GM12878 (cell line): ENCODE measurements around the gene USP5. TPM values are rescaled to one million over a fixed set of nuclear protein-coding genes. Genes with fewer than 3 reads are reported as not detected.

Source experiments
- E2F4 ChIP-seq: IDR thresholded peaks from 2 replicates; pipeline ENCODE4 v1.6.1; 2012; ENCODE audit warnings: low read depth, low read length, improper control_type of control experiment
- FOS ChIP-seq: IDR thresholded peaks from 3 replicates; pipeline ENCODE4 v1.6.1; 2011; ENCODE audit warnings: borderline replicate concordance; ENCODE audit not compliant: insufficient read length; ENCODE audit errors: extremely low read depth
- NFXL1 ChIP-seq: fragments of 450-650 bp; IDR thresholded peaks from 2 replicates; pipeline ENCODE4 v1.6.1; 2017; ENCODE audit warnings: antibody characterized with exemption, mild to moderate bottlenecking, borderline replicate concordance
- NFYB ChIP-seq: IDR thresholded peaks from 2 replicates; pipeline ENCODE4 v1.6.1; 2011; ENCODE audit warnings: low read depth, mild to moderate bottlenecking, low read length, improper control_type of control experiment, moderate library complexity; ENCODE audit not compliant: insufficient read depth
- SIX5 ChIP-seq: IDR thresholded peaks from 2 replicates; pipeline ENCODE4 v1.6.1; 2011; ENCODE audit warnings: mild to moderate bottlenecking, low read depth, low read length, moderate library complexity; ENCODE audit not compliant: severe bottlenecking
- SMARCA5 ChIP-seq: fragments of 450-650 bp; IDR thresholded peaks from 2 replicates; pipeline ENCODE4 v1.6.1; 2017; ENCODE audit warnings: mild to moderate bottlenecking
- STAT1 ChIP-seq: fragments of 450-650 bp; conservative IDR thresholded peaks from 2 replicates; pipeline ENCODE4 v1.6.1; 2014; ENCODE audit warnings: antibody characterized with exemption, mild to moderate bottlenecking
- TARDBP ChIP-seq: IDR thresholded peaks from 2 replicates; pipeline ENCODE4 v1.6.1; 2016; ENCODE audit warnings: borderline replicate concordance
- YY1 ChIP-seq: IDR thresholded peaks from 2 replicates; pipeline ENCODE4 v1.6.1; 2011; ENCODE audit warnings: low read depth, mild to moderate bottlenecking, low read length
- ZBED1 ChIP-seq: IDR thresholded peaks from 2 replicates; pipeline ENCODE4 v1.6.1; 2016; ENCODE audit warnings: borderline replicate concordance
- ZNF274 ChIP-seq: IDR thresholded peaks from one replicate; pipeline ENCODE4 v1.8.0; 2011; ENCODE audit not compliant: insufficient read length, insufficient read depth
- ZNF592 ChIP-seq: fragments of 450-650 bp; IDR thresholded peaks from 2 replicates; pipeline ENCODE4 v1.6.1; 2017; ENCODE audit warnings: mild to moderate bottlenecking, moderate library complexity
- polyA plus RNA-seq, 11 experiments: library from polyadenylated mRNA; depleted of rRNA in 4 of 11; unstranded in 6 of 11; stranded (reverse) in 5 of 11; fragments of >200 nt; fragmentation: Nextera tagmentation in 4 of 11; fragmentation: Illumina TruSeq in 1 of 11; extraction: Ambion mirVana in 4 of 11; extraction: Trizol in 1 of 11; gene quantifications; 1 replicate in 1 of 11; 2 replicates in 10 of 11; pipeline versions ENCODE4 v1.2.1 to v1.2.3, GENCODE V29; 2011 to 2016; ENCODE audit warnings: inconsistent platforms in 2 of 11, missing spikeins in 2 of 11, low read depth in 1 of 11
- total RNA-seq, 4 experiments: library from RNA; depleted of rRNA in 3 of 4; stranded (reverse); fragments of >200 nt in 3 of 4; fragmentation: Illumina TruSeq in 1 of 4; extraction: Trizol in 1 of 4; gene quantifications; 2 replicates each; pipeline versions ENCODE4 v1.2.1 to v1.2.3, GENCODE V29; 2013 to 2021

The USP5 gene
- total and polyA plus RNA-seq, 10 of the 15 experiments (the other 5 are each of a cell fraction or from before 2014, with no cell fraction given) = 2.5 to 124 (median 74.6) TPM

DNA sequence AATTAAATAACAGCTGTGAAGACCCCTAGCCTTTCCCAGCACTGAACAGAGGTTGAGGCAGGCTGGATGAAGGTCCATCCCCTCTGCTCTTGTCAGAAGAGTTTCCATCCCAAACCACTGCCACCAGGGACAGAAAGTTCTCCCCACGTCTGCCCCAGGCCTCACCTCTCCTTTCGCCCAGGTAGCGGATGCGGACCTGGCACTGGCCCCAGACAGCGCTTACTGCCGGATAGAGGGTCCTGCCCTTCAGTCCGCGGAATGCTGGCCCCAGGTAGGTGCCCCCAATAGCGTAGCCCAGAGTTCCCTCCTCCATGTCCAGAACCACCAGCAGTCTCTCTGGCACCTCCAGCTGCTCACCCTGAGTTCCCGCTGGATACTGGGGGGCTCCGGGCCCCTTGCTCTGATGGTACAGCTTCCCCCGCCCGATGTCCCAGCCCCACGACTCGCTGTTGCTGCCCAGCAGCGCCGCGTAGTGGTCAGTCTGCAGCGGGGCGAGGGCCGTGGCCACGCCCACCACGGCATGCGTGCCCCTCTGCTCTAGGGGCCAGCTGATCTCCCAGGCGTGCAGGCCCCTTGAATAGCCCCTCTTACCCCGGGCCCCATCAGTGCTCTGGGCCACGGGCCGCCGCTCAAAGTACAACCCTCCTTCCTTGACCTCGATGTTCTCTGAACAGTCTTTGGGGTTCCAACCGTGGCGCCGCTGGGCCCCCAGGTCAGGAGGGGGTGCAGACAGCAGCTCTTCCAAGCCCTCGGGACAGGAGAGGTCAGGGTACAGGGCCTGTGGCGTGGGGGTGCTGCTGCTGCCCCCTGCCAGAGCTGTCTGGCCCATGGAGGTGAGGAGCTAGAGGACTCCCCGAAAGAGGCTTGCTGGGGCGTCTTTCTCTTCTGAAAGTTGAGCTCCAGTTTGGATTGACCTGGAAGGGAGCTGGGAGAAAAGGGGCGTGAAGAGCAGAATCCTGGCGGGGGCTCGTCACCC, 20.4 kb downstream of the USP5 start (continued):
- TF ChIP-seq STAT1 (peak; percentile 68; the same call in 1 of the 2 replicates), TARDBP (0 out of 2 replicates have a peak, but pooled peaks have one; percentile 35), YY1 (peak; percentile 72; the same call in 1 of the 2 replicates), ZNF274 (no peak), FOS (no peak), ZBED1 (no peak), SMARCA5 (no peak), ZNF592 (no peak), SIX5 (no peak), NFYB (no peak), NFXL1 (no peak), E2F4 (no peak)
